T47D (cell line): ENCODE results near the gene KCNIP2.

Experiments used
- DNase-seq, 2 experiments: peaks; one replicate each; pipeline versions ENCODE4 v3.0.0 to v3.0.0-alpha.2; 2011 to 2012; ENCODE audit warnings: low read depth in 1 of 2, low spot score in 1 of 2
- JUND ChIP-seq: IDR thresholded peaks from 2 replicates; pipeline ENCODE4 v1.6.1; 2012; ENCODE audit warnings: low read depth
- in situ Hi-C: cut with HindIII; loops from 2 replicates; pipeline ENCODE4 v1.10.0; 2016; ENCODE audit warnings: low sequenced_read_pairs, low pct_unique_long_range_greater_than_20kb

KCNIP2 gene

DNA sequence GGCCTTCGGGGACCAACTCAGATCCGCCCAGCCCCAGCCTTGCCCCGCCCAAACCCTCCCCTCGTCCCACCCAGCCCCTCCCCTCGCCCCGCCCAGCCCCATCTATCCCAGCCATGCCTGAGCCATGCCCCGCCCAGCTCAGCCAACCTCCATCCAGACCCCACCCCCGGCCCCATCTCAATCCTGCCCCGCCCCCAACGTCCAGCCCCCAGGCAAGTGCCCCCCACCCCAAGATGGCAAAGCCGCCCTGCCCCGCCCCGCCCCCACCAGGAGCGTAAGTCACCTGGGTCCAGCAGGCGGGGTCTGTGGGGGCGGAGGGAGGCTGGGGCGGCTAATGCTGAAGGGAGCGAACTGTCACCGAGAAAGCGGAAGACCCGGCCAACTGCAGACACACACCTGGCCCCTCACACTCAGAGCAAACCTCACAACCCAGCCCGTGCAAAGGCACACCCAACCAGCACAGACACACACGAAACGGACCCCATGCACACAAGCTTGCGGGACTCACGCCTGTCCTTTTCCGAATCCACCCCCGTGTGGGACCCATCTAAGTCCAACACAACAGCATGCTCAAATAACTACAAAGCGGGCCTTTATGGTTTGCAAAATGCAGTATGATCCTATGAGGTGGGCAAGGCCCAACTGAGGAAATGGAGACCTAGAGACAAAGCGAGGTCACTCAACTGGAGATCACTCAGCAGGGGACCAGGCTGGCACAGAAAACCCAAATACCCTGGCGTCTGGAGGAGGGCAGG is 13.9 kb downstream of the KCNIP2 start:
- TF ChIP-seq JUND = no peak
- in situ Hi-C loops = no loop called here
- no peak for DNase-seq

DNA sequence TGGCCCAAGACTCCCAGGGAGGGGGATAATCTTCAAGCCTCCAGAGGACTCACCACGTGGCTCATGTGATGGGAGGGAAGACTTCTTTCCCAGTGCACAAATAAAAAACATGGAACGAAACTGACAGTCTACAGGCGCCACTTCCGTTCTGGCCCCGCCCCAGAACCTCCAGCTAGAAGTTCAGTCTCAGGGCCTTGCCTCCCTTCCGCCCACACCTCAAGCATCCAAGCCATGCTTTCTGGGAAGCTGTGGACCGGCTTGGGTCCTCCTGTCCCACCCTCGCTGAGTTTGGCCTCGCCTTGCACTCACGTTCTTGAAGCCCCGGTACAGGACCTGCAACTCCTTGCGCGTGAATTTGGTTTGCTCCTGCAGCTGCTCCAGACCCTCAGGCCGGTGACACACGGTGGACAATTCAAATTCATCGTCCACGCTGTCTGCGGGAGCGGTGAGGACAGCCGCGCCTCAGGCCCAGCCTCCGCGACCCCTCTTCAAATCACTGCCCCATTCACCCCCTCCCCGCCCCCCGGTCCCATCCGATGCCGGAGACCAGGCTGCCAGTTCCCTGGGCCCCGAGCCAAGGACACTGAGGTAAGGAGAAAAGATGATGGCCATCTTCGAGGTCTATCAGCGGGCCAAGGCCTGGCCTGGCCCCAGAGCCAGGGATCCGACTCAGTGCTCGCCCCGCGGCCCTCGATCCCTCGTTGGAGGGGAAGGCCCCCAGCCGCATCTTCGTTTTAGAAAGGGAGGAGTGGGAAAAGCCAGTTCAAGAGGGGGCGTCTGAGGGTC is 14.6 kb downstream of the KCNIP2 start:
- no peak for DNase-seq
- in situ Hi-C loops = no loop called here
- TF ChIP-seq JUND = no peak

DNA sequence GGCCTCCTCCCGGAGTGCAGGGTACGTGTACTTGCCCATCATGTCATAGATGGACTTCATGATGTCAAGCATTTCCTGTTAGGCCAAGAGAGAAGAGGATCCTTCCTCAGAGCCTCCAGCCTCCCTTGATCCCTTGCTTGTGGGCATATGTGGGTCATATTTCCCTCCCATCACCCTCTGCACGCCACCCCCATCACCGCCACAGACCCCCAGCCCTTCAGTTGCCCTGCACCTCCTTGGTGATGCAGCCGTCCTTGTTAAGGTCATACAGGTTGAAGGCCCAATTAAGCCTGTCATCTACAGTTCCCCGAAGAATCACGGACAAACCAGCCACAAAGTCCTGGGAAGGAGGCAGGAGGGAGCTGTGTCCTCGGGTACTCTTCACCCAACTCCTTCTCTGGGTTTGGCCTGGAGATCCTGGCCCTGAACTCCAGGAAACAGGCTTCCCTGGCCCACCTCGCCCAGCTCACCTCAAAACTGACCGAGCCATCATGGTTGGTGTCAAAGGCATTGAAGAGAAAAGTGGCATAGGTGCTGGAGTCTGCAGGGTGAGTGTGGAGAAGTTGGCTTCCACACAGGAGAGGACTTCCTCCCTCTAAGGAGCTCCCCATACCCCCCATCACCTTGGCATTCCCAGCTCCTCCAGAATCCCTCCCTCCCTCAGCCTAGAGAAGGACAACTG is 15.5 kb downstream of the KCNIP2 start:
- no peak for TF ChIP-seq JUND
- no peak for DNase-seq
- in situ Hi-C loops = no loop called here

DNA sequence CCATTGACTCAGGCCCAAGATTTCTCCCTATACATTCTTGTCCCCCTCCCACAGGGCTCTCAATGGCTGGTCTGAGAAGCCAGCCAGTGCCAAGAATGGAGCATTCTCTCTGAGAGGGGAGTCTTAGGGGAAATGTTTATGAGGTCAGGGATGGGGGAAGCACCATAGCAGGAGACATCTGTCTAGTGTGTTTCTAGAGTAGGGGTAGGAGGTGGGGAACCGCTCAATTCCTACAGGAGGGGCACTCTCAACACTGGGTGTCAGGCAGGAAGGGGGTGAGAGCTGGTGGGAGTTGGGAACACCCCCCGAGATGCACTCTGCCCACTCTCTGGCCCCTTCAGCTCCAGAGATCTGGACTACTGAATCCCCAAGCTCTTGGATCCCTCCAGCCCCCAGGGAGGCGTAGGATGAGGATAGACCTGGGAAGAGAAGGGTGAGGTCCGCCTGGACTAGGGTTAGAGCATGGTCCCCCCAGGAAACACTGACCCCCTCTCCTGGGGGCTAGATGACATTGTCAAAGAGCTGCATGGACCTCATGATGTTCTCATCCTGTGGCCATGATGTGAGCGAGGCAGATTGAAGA is 16.7 kb downstream of the KCNIP2 start:
- in situ Hi-C loops = no loop called here

DNA sequence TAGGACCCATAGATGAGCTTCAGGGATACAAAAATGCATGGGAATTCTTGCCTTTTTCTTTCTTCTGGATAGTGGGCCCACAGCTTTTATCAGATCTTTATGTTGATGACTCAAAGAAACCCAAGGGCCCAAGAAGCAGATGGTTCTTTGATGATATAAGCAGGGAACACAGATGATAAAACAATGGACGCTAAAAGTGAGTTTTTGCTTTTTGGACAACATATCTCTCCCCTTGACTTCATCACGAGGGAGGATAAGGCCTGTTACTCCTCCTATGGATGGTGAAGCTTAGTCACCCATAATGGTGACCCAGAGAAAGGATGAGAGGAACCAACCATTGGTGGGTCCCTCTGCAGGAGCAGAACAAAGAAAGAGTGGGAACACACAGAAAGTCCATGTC is 18.9 kb downstream of the KCNIP2 start:
- no peak for DNase-seq
- in situ Hi-C loops = no loop called here
- TF ChIP-seq JUND = no peak

More for the DNA sequence above, 16.7 kb downstream of the KCNIP2 start:
- no peak for DNase-seq
- TF ChIP-seq JUND = no peak

DNA sequence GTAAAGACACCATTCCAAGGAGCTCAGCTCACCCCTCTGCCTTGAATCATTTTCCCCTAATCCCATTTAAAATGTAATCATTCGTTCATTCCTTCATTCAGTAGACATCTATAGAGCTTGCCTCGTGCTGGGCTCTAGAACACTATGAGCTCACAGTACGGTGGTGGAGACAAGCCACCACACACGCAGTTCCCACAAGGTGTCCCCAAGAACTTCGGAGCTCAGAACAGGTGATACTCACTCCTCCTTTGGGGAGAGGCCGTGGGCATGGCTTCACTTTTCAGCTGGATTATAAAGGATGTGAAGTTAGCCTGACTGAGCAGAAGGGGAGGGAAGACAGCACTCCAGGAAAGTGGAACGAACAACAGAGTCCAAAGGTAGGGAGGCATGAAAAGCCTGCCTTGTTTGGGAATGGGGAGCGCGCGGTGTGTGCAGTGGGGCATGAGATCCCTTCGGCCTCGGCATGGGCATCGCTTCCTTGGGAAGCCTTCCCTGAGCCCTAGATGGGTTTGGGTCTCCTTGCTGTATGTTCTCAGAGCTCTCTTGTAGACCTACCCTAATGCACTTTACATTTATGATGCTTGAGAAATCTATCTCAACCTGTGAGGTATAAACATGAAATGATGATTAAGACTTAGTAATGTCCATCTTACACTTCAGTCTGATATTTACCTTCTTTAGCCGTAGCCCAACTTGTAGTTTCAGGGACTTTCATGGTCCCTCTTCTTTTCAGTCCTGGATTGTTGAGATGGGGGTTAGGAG is 24.5 kb downstream of the KCNIP2 start:
- TF ChIP-seq JUND = no peak
- in situ Hi-C loops = no loop called here
- no peak for DNase-seq

DNA sequence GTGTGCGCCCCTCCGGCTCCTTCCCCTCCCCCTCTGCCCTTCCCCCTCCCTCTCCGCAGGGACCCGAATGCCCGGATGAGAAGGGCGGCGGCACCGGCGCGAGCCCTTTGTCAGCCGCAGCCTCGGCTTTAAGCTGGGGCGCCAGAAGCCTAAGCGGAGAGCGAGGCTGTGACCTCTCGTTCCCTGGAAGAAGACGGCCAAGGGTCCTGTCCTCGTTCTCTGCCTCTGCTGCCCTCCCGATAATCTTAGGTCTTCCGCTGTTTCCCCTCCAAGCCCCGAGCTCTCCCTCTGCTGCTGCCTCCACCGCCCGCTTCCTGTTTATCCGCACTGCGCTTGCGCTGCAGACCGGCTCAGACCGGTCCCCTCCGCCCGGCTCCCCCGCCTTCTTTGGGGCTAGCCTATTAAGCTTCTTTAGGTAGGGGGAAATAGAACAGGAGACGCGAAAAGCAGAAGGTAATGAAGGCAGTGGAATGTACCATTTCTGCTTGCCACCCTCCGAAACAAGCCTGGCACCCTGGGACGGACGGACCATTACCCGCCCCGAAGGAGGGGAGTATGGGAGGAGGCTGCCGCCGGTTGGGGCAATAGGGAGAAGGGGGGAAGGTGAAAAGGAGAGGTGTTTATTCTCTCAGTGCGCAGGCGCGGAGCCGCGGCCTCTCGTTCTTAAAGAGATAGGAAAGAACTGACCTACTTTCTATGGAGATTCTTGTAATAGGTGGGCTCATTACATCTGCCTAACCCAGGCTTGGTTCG is 25.3 kb downstream of the KCNIP2 start, which contains the start of gene OGA:
OGA (minus strand) TSS at position 326 of the 753 bp plus-strand sequence. CDS start 422 bp downstream, outside the sequence.
- in situ Hi-C loops = no loop called here
- peak; percentile 89 for TF ChIP-seq JUND
- DNase-seq = peak; percentile 97 to 100

DNA sequence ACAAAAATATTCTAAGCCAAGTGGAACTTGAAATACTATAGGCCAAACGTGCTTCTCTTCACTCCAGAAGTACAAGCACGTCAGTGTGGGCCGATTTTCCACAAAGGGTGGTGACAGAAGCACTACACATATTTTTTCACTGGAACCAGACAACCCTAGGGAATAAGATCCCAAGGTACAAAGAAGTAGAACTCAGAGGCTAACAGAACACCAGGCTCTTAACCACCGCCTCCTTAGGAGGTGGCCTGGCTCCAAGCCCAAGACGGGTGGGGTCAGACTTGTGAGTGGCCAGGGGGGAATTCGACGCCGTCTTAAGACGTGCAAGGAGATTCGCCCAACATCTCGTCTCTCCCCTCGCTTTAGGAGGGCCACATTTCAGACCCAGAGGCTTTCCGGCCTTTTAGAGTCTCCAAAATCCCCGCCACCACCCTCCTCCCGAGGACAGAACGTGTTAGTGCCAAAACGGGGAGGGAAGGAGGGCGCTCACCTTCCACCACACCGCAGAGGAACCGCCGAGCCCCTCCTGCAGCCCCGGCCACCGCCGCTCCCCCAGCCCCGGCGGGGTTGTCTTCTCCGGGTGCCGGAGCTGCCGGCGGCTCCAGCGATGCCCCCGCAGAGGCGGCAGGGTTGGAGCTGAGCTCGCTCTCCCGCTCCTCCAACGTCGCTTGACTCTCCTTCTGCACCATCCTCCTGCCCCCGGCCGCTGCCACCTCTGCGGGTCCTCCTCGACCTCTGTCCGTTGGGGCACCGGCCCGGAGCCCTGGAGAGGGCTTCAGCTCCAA is 26.1 kb downstream of the KCNIP2 start:
- peak; percentile 70 to 97 for DNase-seq
- in situ Hi-C loops = no loop called here
- no peak for TF ChIP-seq JUND

DNA sequence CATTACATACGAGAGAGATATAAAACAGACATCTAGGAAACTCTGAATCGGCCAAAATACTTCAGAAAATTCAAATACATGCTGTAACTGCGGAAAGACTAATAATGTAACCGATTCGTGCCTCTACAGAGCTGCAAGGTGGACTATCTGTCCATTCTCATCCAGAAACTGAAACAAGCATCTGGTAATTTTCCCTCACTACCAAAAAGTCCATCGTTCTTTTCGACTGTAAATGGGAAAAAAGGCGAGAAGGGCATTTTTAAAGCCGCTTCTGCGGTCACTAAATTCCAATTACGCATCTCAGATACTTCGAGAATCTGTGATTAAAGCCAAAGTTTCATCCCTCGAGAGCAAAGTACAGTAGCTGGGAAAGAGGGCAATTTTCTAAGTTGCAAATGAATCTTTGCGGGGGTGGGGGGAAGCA is 26.7 kb downstream of the KCNIP2 start:
- in situ Hi-C loops = no loop called here
- DNase-seq = no peak
- TF ChIP-seq JUND = no peak

DNA sequence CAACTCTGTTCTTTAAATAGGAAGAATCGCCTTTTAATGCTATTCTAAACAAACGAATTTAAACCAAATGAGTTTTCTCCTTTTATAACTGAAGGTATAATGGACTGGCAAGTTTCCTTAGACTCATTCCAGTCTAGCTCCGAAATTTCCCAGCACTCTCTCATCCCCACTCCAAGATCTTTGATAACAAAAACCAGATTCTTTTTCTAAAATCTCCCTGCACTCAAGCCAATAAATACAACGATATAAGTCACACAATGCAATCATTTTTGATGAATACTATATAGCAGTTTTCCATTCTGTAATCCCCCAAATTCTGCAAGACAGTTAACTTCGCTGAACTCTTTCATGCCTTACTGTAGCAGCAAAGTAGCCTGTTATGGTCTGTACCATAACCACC is 27.2 kb downstream of the KCNIP2 start:
- in situ Hi-C loops = no loop called here
- DNase-seq = no peak
- no peak for TF ChIP-seq JUND
